HG02973 (cell line): ENCODE data around the gene OLFM3.

Experiments used
- ATAC-seq: cut with Tn5 transposase; IDR thresholded peaks from one replicate; pipeline ENCODE4 v1.9.1; 2021; ENCODE audit warnings: moderate library complexity; ENCODE audit not compliant: unreplicated experiment

Gene OLFM3

GRCh38 chr1:101854271-101854670, 142.5 kb downstream of the OLFM3 start:
- no peak for ATAC-seq

- no peak for ATAC-seq
These were observed 143.8 kb downstream of the OLFM3 start for GRCh38 chr1:101852936-101853335.

- no peak for ATAC-seq
These were observed 147.4 kb downstream of the OLFM3 start for GRCh38 chr1:101849356-101849755.

GRCh38 chr1:101847626-101848025, 149.1 kb downstream of the OLFM3 start:
- no peak for ATAC-seq

- ATAC-seq, result no peak
These were observed 149.9 kb downstream of the OLFM3 start for GRCh38 chr1:101846820-101847219.

- ATAC-seq, result no peak
These were observed 153.6 kb downstream of the OLFM3 start for GRCh38 chr1:101843160-101843559.

GRCh38 chr1:101841824-101842223, 154.9 kb downstream of the OLFM3 start:
- ATAC-seq, result no peak

GRCh38 chr1:101835988-101836387, 160.7 kb downstream of the OLFM3 start:
- no peak for ATAC-seq

- no peak for ATAC-seq
These were observed 163.4 kb downstream of the OLFM3 start for GRCh38 chr1:101833312-101833711.

- ATAC-seq, result no peak
These were observed 170.3 kb downstream of the OLFM3 start for GRCh38 chr1:101826416-101826815.

- no peak for ATAC-seq
These were observed 176.7 kb downstream of the OLFM3 start for GRCh38 chr1:101820071-101820470.

- ATAC-seq, result no peak
These were observed 180.5 kb downstream of the OLFM3 start for GRCh38 chr1:101816262-101816661.

GRCh38 chr1:101798417-101798816, 198.3 kb downstream of the OLFM3 start:
- ATAC-seq, result no peak

- no peak for ATAC-seq
These were observed 199.0 kb downstream of the OLFM3 start for GRCh38 chr1:101797722-101798121.

GRCh38 chr1:101781201-101781831, 215.4 kb downstream of the OLFM3 start:
- no peak for ATAC-seq

GRCh38 chr1:101769520-101769919, 227.2 kb downstream of the OLFM3 start:
- ATAC-seq, result no peak

- ATAC-seq, result no peak
These were observed 238.7 kb downstream of the OLFM3 start for GRCh38 chr1:101757985-101758384.

- ATAC-seq, result no peak
These were observed 240.3 kb downstream of the OLFM3 start for GRCh38 chr1:101756411-101756810.
